Ovary (tissue), 9 donors: ENCODE data around the gene FTCD. TPM values are rescaled to one million over a fixed set of nuclear protein-coding genes. Genes with fewer than 3 reads are reported as not detected.

Experiments used
- DNase-seq, 5 donors: peaks; one replicate each; pipeline ENCODE4 v3.0.0-alpha.2; 2019 to 2020
- H3K27ac ChIP-seq, 2 donors: fragments of 200-600 bp; one replicate each; pipeline versions ENCODE4 v1.5.1 to v1.8.0; 2019 to 2022
- H3K27me3 ChIP-seq: fragments of 200-600 bp; one replicate; pipeline ENCODE4 v1.8.0; 2022
- H3K36me3 ChIP-seq: fragments of 200-600 bp; sonication (generic); one replicate; pipeline ENCODE4 v1.5.1; 2019
- H3K4me1 ChIP-seq: one replicate; pipeline ENCODE4 v1.8.1; 2013; ENCODE audit warnings: mild to moderate bottlenecking, moderate library complexity; ENCODE audit not compliant: insufficient read depth
- H3K4me3 ChIP-seq: fragments of 200-600 bp; sonication (generic); one replicate; pipeline ENCODE4 v1.5.1; 2017
- H3K9me3 ChIP-seq, 2 donors: fragments of 200-600 bp in 1 of 2; sonication (generic) in 1 of 2; one replicate each; pipeline versions ENCODE4 v1.5.1 to v1.8.1; 2013 to 2019; ENCODE audit warnings: mild to moderate bottlenecking in 1 of 2, moderate library complexity in 1 of 2
- CTCF ChIP-seq, 3 donors: fragments of 450-650 bp in 2 of 3; fragments of 200-600 bp in 1 of 3; IDR thresholded peaks; one replicate each; pipeline versions ENCODE4 v1.5.1 to v1.8.0; 2016 to 2022; ENCODE audit warnings: antibody characterized with exemption in 3 of 3, mild to moderate bottlenecking in 1 of 3
- EP300 ChIP-seq: sonication (generic); formaldehyde crosslinking; IDR thresholded peaks from one replicate; pipeline ENCODE4 v1.6.1; 2017; ENCODE audit warnings: antibody characterized with exemption
- POLR2A ChIP-seq: fragments of 450-650 bp; IDR thresholded peaks from one replicate; pipeline ENCODE4 v1.6.1; 2017; ENCODE audit warnings: antibody characterized with exemption, mild to moderate bottlenecking, moderate library complexity
- WGBS, 3 donors: extraction: QIAGEN DNeasy Blood & Tissue Kit in 1 of 3; methylation state at CpG; one replicate each; pipeline versions ENCODE4 v1.1.5 to v1.1.7; 2013 to 2017; 5-methylcytosine and 5-hydroxymethylcytosine counted together
- intact Hi-C, 4 donors: fragments of 100-400 bp; cut with DNase I; formaldehyde crosslinking; loops; one replicate each; pipeline versions ENCODE4 v1.11.0 to v1.15.1; 2022 to 2023
- polyA plus RNA-seq, 2 donors: library from polyadenylated mRNA; stranded (reverse); fragments of 200-250 nt in 1 of 2; fragments of 350-450 nt in 1 of 2; fragmentation: Illumina TruSeq in 1 of 2; extraction: RNeasy Lipid Tissue Mini Kit (QIAGEN cat#74804) in 1 of 2; gene quantifications; one replicate each; pipeline ENCODE4 v1.2.3, GENCODE V29; 2013 to 2014
- total RNA-seq, 7 donors: library from RNA; depleted of rRNA in 2 of 7; stranded (reverse); fragments of >200 nt in 2 of 7; fragmentation: NEBNext Ultra II Directional in 3 of 7; extraction: Animal tissue kit (Norgen Biotek cat#: 25700) in 3 of 7; gene quantifications; one replicate each; pipeline versions ENCODE4 v1.1.0 to v1.2.4, GENCODE V29; 2016 to 2023
- donor health status: DM: no; HTN: no; CAD: no; lungs with moderate emphysema.
- donor health status: DM: no; HTN: no; CAD: no.
- donor health status: Bipolar disorder and iron deficiency.
- donor health status: DM: yes; HTN: yes; CAD: no.
- donor health status: DM: no; HTN: no; CAD: no.
- donor health status: DM: yes; HTN: yes; CAD: no.

Gene FTCD
- total and polyA plus RNA-seq, 9 donors = 0.83 to 7.5 (median 3.7) TPM; not detected in 1

- H3K27ac ChIP-seq = no peak overlapping the region
- intact Hi-C loops = no loop called here
- no peak overlapping the region for H3K4me3 ChIP-seq
- no peak for TF ChIP-seq EP300
- no peak for TF ChIP-seq CTCF (IDR thresholded peaks at IDR 0.05)
- TF ChIP-seq POLR2A = no peak
- WGBS, 3 donors = 82 to 93% (median 87%) methylated on average over 13 to 16 of the region's 16 CpGs
- H3K27me3 ChIP-seq = no peaks in the 10 kb centered on the region
- peaks cover 4% of the 10 kb centered on the region for H3K4me1 ChIP-seq
- H3K9me3 ChIP-seq = no peaks in the 10 kb centered on the region
- peak in 2 of 5 donors; percentile 39 to 63 for DNase-seq
- H3K36me3 ChIP-seq = no peaks in the 10 kb centered on the region
Observed at GRCh38 chr21:46181953-46182547, 26.7 kb upstream of the FTCD start.

GRCh38 chr21:46181436-46181835 is 26.1 kb upstream of the FTCD start:
- intact Hi-C loops = no loop called here

GRCh38 chr21:46180778-46181391 is 25.5 kb upstream of the FTCD start:
- TF ChIP-seq CTCF (IDR thresholded peaks at IDR 0.05) = no peak
- no peak for TF ChIP-seq EP300
- no peak for TF ChIP-seq POLR2A
- no peak overlapping the region for H3K4me3 ChIP-seq
- intact Hi-C loops = no loop called here
- no peaks in the 10 kb centered on the region for H3K36me3 ChIP-seq
- peak in 1 of 5 donors; percentile 38 for DNase-seq
- WGBS, 3 donors = 90 to 96% (median 90%) methylated on average over 19 to 26 of the region's 26 CpGs
- H3K27me3 ChIP-seq = no peaks in the 10 kb centered on the region
- H3K27ac ChIP-seq = no peak overlapping the region
- peaks cover 3% of the 10 kb centered on the region for H3K4me1 ChIP-seq
- no peaks in the 10 kb centered on the region for H3K9me3 ChIP-seq

More at GRCh38 chr21:46181436-46181835, 26.1 kb upstream of the FTCD start:
- Histone ChIP-seq H3K27ac (no peak overlapping the region), H3K4me3 (no peak overlapping the region), H3K4me1 (peaks cover 4% of the 10 kb centered on the region), H3K27me3 (no peaks in the 10 kb centered on the region), H3K9me3 (no peaks in the 10 kb centered on the region), H3K36me3 (no peaks in the 10 kb centered on the region)
- TF ChIP-seq EP300 = no peak
- TF ChIP-seq CTCF (IDR thresholded peaks at IDR 0.05) = no peak
- no peak for TF ChIP-seq POLR2A
- 77 to 83% (median 81%) methylated on average over 19 of the region's 19 CpGs for WGBS, 3 donors
- no peak for DNase-seq

- H3K27me3 ChIP-seq = no peaks in the 10 kb centered on the region
- H3K9me3 ChIP-seq = no peaks in the 10 kb centered on the region
- TF ChIP-seq POLR2A (no peak), CTCF (IDR thresholded peaks at IDR 0.05) (no peak), EP300 (no peak)
- peak in 1 of 5 donors; percentile 23 for DNase-seq
- intact Hi-C loops = no loop called here
- H3K4me1 ChIP-seq = peaks cover 3% of the 10 kb centered on the region
- no peak overlapping the region for H3K4me3 ChIP-seq
- WGBS, 3 donors = 68 to 76% (median 72%) methylated on average over 24 of the region's 24 CpGs
- H3K36me3 ChIP-seq = no peaks in the 10 kb centered on the region
- H3K27ac ChIP-seq = no peak overlapping the region
Observed at GRCh38 chr21:46180079-46180722, 24.8 kb upstream of the FTCD start.
